ENCODE results near the gene SNRK. TPM values are rescaled to one million over a fixed set of nuclear protein-coding genes. Genes with fewer than 3 reads are reported as not detected.

The SNRK gene
- total and polyA plus RNA-seq, 2 experiments from 2014 or later, result 5.5 to 18.8 TPM

DNA sequence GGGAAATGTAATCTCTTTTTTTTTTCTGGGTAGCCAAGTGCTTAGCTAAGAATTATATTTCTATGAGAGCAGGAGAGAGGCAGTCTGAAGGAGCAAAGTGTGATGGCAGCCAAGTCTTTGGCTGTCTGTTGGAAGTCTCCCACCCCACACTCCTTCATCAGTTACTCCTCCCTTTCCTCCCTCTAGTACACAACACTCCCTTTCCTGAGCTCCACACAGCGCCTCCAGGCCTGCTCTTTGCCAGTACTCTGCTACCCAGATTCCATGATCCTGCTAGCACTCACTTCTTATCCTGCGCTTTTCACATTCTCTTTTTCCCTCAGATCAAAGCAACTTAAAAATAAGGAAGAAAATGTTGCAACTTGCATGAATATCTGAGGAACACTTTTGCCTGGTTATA is 37.4 kb upstream of the SNRK start:
- no peaks in the 10 kb centered on the region for H3F3A ChIP-seq (replicated peaks; ENCODE audit: low read depth)
- no peak for TF ChIP-seq STAT1 (IDR thresholded peaks at IDR 0.05; ENCODE audit: unreplicated experiment)
- TF ChIP-seq EZH2 (IDR thresholded peaks at IDR 0.05; ENCODE audit: low read depth, unreplicated experiment), result no peak
- TF ChIP-seq, protein P1, sequence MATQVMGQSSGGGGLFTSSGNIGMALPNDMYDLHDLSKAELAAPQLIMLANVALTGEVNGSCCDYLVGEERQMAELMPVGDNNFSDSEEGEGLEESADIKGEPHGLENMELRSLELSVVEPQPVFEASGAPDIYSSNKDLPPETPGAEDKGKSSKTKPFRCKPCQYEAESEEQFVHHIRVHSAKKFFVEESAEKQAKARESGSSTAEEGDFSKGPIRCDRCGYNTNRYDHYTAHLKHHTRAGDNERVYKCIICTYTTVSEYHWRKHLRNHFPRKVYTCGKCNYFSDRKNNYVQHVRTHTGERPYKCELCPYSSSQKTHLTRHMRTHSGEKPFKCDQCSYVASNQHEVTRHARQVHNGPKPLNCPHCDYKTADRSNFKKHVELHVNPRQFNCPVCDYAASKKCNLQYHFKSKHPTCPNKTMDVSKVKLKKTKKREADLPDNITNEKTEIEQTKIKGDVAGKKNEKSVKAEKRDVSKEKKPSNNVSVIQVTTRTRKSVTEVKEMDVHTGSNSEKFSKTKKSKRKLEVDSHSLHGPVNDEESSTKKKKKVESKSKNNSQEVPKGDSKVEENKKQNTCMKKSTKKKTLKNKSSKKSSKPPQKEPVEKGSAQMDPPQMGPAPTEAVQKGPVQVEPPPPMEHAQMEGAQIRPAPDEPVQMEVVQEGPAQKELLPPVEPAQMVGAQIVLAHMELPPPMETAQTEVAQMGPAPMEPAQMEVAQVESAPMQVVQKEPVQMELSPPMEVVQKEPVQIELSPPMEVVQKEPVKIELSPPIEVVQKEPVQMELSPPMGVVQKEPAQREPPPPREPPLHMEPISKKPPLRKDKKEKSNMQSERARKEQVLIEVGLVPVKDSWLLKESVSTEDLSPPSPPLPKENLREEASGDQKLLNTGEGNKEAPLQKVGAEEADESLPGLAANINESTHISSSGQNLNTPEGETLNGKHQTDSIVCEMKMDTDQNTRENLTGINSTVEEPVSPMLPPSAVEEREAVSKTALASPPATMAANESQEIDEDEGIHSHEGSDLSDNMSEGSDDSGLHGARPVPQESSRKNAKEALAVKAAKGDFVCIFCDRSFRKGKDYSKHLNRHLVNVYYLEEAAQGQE (IDR thresholded peaks at IDR 0.05; ENCODE audit: unreplicated experiment), result no peak
- TF ChIP-seq CREB1 (CRISPR knock-in tag; IDR thresholded peaks at IDR 0.05; ENCODE audit: low read depth), result no peak
- TF ChIP-seq ZNF331 (CRISPR knock-in tag; IDR thresholded peaks at IDR 0.05; ENCODE audit: low read depth), result no peak
- TF ChIP-seq JUNB (IDR thresholded peaks at IDR 0.05; ENCODE audit: unreplicated experiment), result no peak
- TF ChIP-seq, protein P2, sequence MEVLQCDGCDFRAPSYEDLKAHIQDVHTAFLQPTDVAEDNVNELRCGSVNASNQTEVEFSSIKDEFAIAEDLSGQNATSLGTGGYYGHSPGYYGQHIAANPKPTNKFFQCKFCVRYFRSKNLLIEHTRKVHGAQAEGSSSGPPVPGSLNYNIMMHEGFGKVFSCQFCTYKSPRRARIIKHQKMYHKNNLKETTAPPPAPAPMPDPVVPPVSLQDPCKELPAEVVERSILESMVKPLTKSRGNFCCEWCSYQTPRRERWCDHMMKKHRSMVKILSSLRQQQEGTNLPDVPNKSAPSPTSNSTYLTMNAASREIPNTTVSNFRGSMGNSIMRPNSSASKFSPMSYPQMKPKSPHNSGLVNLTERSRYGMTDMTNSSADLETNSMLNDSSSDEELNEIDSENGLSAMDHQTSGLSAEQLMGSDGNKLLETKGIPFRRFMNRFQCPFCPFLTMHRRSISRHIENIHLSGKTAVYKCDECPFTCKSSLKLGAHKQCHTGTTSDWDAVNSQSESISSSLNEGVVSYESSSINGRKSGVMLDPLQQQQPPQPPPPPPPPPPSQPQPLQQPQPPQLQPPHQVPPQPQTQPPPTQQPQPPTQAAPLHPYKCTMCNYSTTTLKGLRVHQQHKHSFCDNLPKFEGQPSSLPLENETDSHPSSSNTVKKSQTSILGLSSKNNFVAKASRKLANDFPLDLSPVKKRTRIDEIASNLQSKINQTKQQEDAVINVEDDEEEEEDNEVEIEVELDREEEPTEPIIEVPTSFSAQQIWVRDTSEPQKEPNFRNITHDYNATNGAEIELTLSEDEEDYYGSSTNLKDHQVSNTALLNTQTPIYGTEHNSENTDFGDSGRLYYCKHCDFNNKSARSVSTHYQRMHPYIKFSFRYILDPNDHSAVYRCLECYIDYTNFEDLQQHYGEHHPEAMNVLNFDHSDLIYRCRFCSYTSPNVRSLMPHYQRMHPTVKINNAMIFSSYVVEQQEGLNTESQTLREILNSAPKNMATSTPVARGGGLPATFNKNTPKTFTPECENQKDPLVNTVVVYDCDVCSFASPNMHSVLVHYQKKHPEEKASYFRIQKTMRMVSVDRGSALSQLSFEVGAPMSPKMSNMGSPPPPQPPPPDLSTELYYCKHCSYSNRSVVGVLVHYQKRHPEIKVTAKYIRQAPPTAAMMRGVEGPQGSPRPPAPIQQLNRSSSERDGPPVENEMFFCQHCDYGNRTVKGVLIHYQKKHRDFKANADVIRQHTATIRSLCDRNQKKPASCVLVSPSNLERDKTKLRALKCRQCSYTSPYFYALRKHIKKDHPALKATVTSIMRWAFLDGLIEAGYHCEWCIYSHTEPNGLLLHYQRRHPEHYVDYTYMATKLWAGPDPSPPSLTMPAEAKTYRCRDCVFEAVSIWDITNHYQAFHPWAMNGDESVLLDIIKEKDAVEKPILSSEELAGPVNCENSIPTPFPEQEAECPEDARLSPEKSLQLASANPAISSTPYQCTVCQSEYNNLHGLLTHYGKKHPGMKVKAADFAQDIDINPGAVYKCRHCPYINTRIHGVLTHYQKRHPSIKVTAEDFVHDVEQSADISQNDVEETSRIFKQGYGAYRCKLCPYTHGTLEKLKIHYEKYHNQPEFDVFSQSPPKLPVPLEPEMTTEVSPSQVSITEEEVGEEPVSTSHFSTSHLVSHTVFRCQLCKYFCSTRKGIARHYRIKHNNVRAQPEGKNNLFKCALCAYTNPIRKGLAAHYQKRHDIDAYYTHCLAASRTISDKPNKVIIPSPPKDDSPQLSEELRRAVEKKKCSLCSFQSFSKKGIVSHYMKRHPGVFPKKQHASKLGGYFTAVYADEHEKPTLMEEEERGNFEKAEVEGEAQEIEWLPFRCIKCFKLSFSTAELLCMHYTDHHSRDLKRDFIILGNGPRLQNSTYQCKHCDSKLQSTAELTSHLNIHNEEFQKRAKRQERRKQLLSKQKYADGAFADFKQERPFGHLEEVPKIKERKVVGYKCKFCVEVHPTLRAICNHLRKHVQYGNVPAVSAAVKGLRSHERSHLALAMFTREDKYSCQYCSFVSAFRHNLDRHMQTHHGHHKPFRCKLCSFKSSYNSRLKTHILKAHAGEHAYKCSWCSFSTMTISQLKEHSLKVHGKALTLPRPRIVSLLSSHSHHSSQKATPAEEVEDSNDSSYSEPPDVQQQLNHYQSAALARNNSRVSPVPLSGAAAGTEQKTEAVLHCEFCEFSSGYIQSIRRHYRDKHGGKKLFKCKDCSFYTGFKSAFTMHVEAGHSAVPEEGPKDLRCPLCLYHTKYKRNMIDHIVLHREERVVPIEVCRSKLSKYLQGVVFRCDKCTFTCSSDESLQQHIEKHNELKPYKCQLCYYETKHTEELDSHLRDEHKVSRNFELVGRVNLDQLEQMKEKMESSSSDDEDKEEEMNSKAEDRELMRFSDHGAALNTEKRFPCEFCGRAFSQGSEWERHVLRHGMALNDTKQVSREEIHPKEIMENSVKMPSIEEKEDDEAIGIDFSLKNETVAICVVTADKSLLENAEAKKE (CRISPR knock-in tag; IDR thresholded peaks at IDR 0.05), result no peak
- H3K27me3 ChIP-seq (ENCODE audit: insufficient read depth), result no peaks in the 10 kb centered on the region
- Mint-ChIP-seq H3K27me3 (ENCODE audit: insufficient read depth, low read depth, poor library complexity) (peaks cover 4% of the 10 kb centered on the region), H3K27ac (no peak overlapping the region), H3K4me1 (peaks cover 24% of the 10 kb centered on the region), H3K9me3 (0 out of 3 replicates have a peak, but pooled peaks cover 4% of the 10 kb centered on the region), H3K4me3 (no peak overlapping the region), H3K36me3 (ENCODE audit: low read depth) (no peaks in the 10 kb centered on the region)
- H3K4me2 ChIP-seq, result no peak overlapping the region
- ATAC-seq (no peak; the same call in 2 of the 3 replicates), DNase-seq (ENCODE audit: low spot score) (no peak)
- no peaks in the 10 kb centered on the region; the same call in 1 of the 2 replicates for H3K4me1 ChIP-seq (ENCODE audit: insufficient read depth)
- no peaks in the 10 kb centered on the region for H3K79me2 ChIP-seq (replicated peaks; ENCODE audit: insufficient read depth)
- no peak overlapping the region for H2AFZ ChIP-seq
- peaks cover 14% of the 10 kb centered on the region for H3K9me2 ChIP-seq (ENCODE audit: insufficient read depth)
- no peaks in the 10 kb centered on the region for H3K36me3 ChIP-seq (ENCODE audit: insufficient read depth)
- no peak overlapping the region for H3K4me3 ChIP-seq
- no peaks in the 10 kb centered on the region for H4K20me1 ChIP-seq (replicated peaks; ENCODE audit: insufficient read depth)
- no peak overlapping the region for H3K27ac ChIP-seq (ENCODE audit: low read depth)

All from GM23338 (cell line).